ENCODE measurements around the gene NLK. TPM values are rescaled to one million over a fixed set of nuclear protein-coding genes. Genes with fewer than 3 reads are reported as not detected.
A peak's percentile ranks its signal among the peaks of the same experiment; 100 is the strongest.

Gene NLK
- total RNA-seq, 1 donor from 2014 or later = 25.4 TPM

GRCh38 chr17:28040406-28040805 is 2.1 kb upstream of the NLK start:
- peaks cover 7% of the 10 kb centered on the region for H3K9me3 Mint-ChIP-seq
- peaks cover 24% of the 10 kb centered on the region for H3K4me1 Mint-ChIP-seq (ENCODE audit: unreplicated experiment)
- DNase-seq (ENCODE audit: extremely low spot score, unreplicated experiment) = no peak
- TF ChIP-seq CTCF (conservative IDR thresholded peaks at IDR 0.05) = no peak
- H3K36me3 Mint-ChIP-seq = peaks cover 5% of the 10 kb centered on the region
- peak overlapping the region; percentile 93 for H3K4me3 Mint-ChIP-seq
- H3K27me3 Mint-ChIP-seq = peaks cover 8% of the 10 kb centered on the region
- H3K27ac Mint-ChIP-seq = no peak overlapping the region

DNA sequence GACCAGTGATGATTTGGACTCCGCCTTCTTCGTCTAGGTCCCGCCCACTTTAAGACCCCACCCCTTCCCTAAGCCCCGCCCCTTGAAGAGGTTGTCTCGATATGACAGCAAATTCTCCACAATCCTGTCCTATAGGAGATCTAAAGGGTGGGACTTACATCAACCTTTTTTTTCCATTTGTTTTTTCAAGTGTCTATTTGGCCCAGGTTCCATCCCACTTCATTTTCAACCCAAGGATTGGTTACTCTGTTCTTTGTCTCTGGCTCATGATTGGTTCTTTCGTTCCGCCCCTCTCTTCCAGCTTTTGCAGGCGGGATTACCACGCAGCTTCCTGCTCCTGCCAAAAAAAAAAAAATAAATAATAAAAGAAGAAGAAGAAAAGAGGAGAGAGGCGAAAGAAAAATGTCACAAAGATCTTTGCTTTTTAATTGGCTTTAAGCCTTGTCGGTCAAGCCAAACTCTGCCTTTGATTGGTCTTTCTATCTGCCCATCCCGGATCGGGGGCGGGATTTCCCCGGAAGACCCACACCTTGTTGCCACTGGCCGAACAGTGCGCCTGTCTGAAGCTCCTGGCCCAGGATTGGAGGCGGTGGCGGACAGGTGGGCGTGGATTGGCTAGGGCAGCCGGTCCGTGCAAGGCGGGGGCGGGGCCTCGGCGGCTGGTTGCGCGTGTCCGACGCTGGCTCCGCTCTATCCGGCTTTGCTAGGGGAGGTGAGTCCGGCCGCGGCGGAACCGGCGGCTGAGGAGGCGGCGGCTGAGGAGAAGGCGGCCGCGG is 1.2 kb upstream of the NLK start:
- peak overlapping the region; percentile 90 for H3K27ac Mint-ChIP-seq
- no peak for TF ChIP-seq CTCF (conservative IDR thresholded peaks at IDR 0.05)
- peaks cover 30% of the 10 kb centered on the region for H3K4me1 Mint-ChIP-seq (ENCODE audit: unreplicated experiment)
- peaks cover 7% of the 10 kb centered on the region for H3K9me3 Mint-ChIP-seq
- H3K36me3 Mint-ChIP-seq = peaks cover 5% of the 10 kb centered on the region
- H3K27me3 Mint-ChIP-seq = peaks cover 8% of the 10 kb centered on the region
- DNase-seq (ENCODE audit: extremely low spot score, unreplicated experiment) = peak; percentile 100
- H3K4me3 Mint-ChIP-seq = peak overlapping the region; percentile 93

DNA sequence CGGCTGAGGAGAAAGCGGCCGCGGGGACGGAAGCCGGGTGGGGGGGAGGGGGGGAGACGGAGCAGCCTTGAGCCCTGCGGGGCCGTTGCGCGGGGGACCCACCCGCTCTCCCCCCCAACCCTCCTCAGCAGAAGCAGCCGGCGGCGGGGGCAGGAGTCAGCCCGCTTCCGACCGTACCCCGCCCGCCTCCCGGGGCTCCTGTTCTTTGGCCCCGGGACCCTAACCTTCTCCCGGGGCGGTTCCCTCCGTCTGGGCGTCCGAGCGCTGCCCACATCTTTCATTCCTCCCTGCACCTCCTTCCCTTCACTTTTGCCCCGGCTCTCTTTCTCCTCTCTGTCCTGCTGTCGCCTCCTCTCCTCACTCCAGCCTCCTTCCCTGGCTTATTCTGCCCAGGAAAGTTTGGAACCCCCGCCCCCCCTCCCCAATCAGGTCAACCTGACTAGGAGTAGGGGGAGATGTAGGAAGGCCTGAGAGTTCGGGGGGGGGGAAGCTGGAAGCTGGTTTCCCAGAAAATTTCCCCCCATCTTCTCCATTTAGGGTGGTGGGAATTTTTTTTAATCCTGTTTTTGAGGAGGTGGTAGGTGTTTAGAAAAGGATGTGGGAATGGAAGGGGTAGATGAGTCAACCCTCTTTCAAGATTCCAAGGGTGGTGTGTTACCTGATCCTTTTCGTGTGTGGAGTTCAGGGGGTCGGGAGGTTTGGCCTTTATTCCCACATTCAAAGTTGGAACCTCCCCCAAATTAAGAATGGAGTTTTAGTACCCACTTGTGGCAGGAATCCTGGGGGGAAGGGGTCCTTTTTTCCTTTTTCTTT is 427 bp upstream of the NLK start:
- peak overlapping the region; percentile 93 for H3K4me3 Mint-ChIP-seq
- H3K4me1 Mint-ChIP-seq (ENCODE audit: unreplicated experiment) = peaks cover 36% of the 10 kb centered on the region
- TF ChIP-seq CTCF (conservative IDR thresholded peaks at IDR 0.05) = no peak
- DNase-seq (ENCODE audit: extremely low spot score, unreplicated experiment) = peak; percentile 72
- peaks cover 8% of the 10 kb centered on the region for H3K36me3 Mint-ChIP-seq
- peaks cover 8% of the 10 kb centered on the region for H3K27me3 Mint-ChIP-seq
- H3K9me3 Mint-ChIP-seq = peaks cover 7% of the 10 kb centered on the region
- H3K27ac Mint-ChIP-seq = no peak overlapping the region

DNA sequence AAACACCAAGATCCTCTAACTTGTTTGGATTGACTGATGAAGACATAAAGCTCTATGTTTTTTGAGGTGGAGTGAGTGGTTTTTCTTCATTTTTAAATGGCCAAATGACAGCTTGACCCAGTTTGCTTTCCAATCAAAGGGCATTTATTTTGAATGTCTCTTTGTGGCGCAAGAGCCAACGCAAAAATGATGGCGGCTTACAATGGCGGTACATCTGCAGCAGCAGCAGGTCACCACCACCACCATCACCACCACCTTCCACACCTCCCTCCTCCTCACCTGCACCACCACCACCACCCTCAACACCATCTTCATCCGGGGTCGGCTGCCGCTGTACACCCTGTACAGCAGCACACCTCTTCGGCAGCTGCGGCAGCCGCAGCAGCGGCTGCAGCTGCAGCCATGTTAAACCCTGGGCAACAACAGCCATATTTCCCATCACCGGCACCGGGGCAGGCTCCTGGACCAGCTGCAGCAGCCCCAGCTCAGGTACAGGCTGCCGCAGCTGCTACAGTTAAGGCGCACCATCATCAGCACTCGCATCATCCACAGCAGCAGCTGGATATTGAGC is 329 bp downstream of the NLK start:
- no peak for TF ChIP-seq CTCF (conservative IDR thresholded peaks at IDR 0.05)
- H3K4me1 Mint-ChIP-seq (ENCODE audit: unreplicated experiment) = peaks cover 37% of the 10 kb centered on the region
- no peak overlapping the region for H3K27ac Mint-ChIP-seq
- peaks cover 7% of the 10 kb centered on the region for H3K9me3 Mint-ChIP-seq
- peak overlapping the region; percentile 93 for H3K4me3 Mint-ChIP-seq
- peaks cover 9% of the 10 kb centered on the region for H3K36me3 Mint-ChIP-seq
- DNase-seq (ENCODE audit: extremely low spot score, unreplicated experiment) = no peak
- H3K27me3 Mint-ChIP-seq = peaks cover 8% of the 10 kb centered on the region

DNA sequence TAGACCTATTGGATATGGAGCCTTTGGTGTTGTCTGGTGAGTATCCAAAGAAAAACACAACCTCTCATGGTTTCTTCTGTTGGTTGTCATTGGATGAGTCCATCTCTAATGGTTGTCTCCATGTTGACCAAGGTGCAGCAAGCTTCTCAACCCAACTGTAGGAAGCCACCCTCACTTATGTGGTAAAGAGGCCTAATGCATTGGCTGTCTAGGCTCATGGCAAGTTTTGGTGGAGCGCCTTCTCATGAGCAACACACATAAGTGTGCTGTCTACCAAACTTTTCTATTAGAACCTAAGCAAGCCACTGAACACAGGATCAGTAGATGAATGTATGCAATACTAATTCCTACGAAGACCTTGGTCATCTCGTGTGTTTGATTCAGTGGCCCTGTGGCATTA is 819 bp downstream of the NLK start:
- TF ChIP-seq CTCF (conservative IDR thresholded peaks at IDR 0.05) = no peak
- H3K4me1 Mint-ChIP-seq (ENCODE audit: unreplicated experiment) = peaks cover 40% of the 10 kb centered on the region

More for the DNA sequence above, 819 bp downstream of the NLK start:
- H3K36me3 Mint-ChIP-seq = peaks cover 9% of the 10 kb centered on the region
- H3K4me3 Mint-ChIP-seq = peak overlapping the region; percentile 93
- peaks cover 7% of the 10 kb centered on the region for H3K9me3 Mint-ChIP-seq
- peaks cover 8% of the 10 kb centered on the region for H3K27me3 Mint-ChIP-seq
- H3K27ac Mint-ChIP-seq = no peak overlapping the region
- no peak for DNase-seq (ENCODE audit: extremely low spot score, unreplicated experiment)
